Osteoblast (primary cell): Measurements from ENCODE around the gene ZNF554. TPM values are rescaled to one million over a fixed set of nuclear protein-coding genes. Genes with fewer than 3 reads are reported as not detected.

Experiments used
- DNase-seq: peaks from one replicate; pipeline ENCODE4 v3.0.0; 2011; ENCODE audit warnings: low spot score, mixed read lengths; ENCODE audit not compliant: insufficient read length; ENCODE audit errors: missing footprints
- H2AFZ ChIP-seq: 2 replicates; pipeline ENCODE4 v1.6.0; 2011; ENCODE audit warnings: mild to moderate bottlenecking, low read length
- H3K27ac ChIP-seq: 2 replicates; pipeline ENCODE4 v1.5.1; 2011; ENCODE audit warnings: mild to moderate bottlenecking, low read depth, low read length, moderate library complexity
- H3K27me3 ChIP-seq: 2 replicates; pipeline ENCODE4 v1.6.0; 2012; ENCODE audit warnings: mild to moderate bottlenecking, control low read depth, inconsistent platforms, low read length, moderate library complexity; ENCODE audit not compliant: insufficient read depth
- H3K36me3 ChIP-seq: 2 replicates; pipeline ENCODE4 v1.5.1; 2011; ENCODE audit warnings: mild to moderate bottlenecking, low read length, control low read depth, moderate library complexity; ENCODE audit not compliant: insufficient read depth
- H3K4me1 ChIP-seq: 2 replicates; pipeline ENCODE4 v1.5.1; 2011; ENCODE audit warnings: mild to moderate bottlenecking, low read length, control low read depth, moderate library complexity; ENCODE audit not compliant: insufficient read depth
- H3K4me2 ChIP-seq: 2 replicates; pipeline ENCODE4 v1.6.0; 2011; ENCODE audit warnings: mild to moderate bottlenecking, low read length; ENCODE audit not compliant: insufficient read depth
- H3K4me3 ChIP-seq: fragments of 200-600 bp; sonication (generic); 3 replicates; pipeline ENCODE4 v1.5.1; 2012; ENCODE audit warnings: mild to moderate bottlenecking, low read length, inconsistent platforms; ENCODE audit not compliant: insufficient read depth
- H3K79me2 ChIP-seq: 2 replicates; pipeline ENCODE4 v1.6.0; 2012; ENCODE audit warnings: mild to moderate bottlenecking, low read length, control low read depth, inconsistent platforms; ENCODE audit not compliant: insufficient read depth
- H3K9me3 ChIP-seq: 2 replicates; pipeline ENCODE4 v1.5.1; 2011; ENCODE audit warnings: low read depth, low read length, control low read depth
- H4K20me1 ChIP-seq: 2 replicates; pipeline ENCODE4 v1.6.0; 2012; ENCODE audit warnings: mild to moderate bottlenecking, low read length, control low read depth; ENCODE audit not compliant: insufficient read depth
- total RNA-seq: library from RNA; depleted of rRNA; stranded (reverse); fragments of >200 nt; gene quantifications from 2 replicates; pipeline ENCODE4 v1.2.3, GENCODE V29; 2012
- TF ChIP-seq, protein P1 (sequence below): IDR thresholded peaks from 2 replicates; pipeline ENCODE4 v1.5.1; 2011; ENCODE audit warnings: mild to moderate bottlenecking, low read depth, low read length, moderate library complexity; ENCODE audit errors: extremely low read depth

Gene ZNF554
- total RNA-seq, 1 donor = 5.8 TPM

DNA sequence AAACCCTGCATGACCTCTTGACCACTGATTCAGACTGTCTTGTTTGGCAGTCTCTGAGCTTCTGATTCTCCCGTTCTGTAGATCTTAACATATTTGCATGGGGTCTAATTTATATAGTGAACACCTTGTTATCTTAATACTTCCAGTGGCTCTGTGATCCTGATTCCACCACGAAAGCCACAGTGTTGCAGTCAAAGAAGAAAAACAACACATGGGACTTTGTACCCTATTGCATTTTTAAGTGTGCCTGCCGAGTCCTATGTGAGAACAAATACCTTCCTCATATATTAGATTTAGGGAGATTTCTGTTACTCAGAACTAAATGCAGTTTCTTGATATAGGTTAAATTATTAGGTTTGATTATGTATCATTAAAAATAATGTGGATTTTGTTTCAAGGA is 35.2 kb downstream of the ZNF554 start:
- Histone ChIP-seq H3K4me1 (no peaks in the 10 kb centered on the region), H3K4me2 (no peak overlapping the region), H3K27me3 (no peaks in the 10 kb centered on the region), H3K27ac (no peak overlapping the region), H3K79me2 (peaks cover 4% of the 10 kb centered on the region), H2AFZ (no peak overlapping the region), H3K4me3 (no peak overlapping the region), H3K9me3 (peaks cover 58% of the 10 kb centered on the region), H4K20me1 (no peaks in the 10 kb centered on the region), H3K36me3 (peaks cover 38% of the 10 kb centered on the region)
- TF ChIP-seq, protein P1, sequence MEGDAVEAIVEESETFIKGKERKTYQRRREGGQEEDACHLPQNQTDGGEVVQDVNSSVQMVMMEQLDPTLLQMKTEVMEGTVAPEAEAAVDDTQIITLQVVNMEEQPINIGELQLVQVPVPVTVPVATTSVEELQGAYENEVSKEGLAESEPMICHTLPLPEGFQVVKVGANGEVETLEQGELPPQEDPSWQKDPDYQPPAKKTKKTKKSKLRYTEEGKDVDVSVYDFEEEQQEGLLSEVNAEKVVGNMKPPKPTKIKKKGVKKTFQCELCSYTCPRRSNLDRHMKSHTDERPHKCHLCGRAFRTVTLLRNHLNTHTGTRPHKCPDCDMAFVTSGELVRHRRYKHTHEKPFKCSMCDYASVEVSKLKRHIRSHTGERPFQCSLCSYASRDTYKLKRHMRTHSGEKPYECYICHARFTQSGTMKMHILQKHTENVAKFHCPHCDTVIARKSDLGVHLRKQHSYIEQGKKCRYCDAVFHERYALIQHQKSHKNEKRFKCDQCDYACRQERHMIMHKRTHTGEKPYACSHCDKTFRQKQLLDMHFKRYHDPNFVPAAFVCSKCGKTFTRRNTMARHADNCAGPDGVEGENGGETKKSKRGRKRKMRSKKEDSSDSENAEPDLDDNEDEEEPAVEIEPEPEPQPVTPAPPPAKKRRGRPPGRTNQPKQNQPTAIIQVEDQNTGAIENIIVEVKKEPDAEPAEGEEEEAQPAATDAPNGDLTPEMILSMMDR = no peak
- no peak for DNase-seq

DNA sequence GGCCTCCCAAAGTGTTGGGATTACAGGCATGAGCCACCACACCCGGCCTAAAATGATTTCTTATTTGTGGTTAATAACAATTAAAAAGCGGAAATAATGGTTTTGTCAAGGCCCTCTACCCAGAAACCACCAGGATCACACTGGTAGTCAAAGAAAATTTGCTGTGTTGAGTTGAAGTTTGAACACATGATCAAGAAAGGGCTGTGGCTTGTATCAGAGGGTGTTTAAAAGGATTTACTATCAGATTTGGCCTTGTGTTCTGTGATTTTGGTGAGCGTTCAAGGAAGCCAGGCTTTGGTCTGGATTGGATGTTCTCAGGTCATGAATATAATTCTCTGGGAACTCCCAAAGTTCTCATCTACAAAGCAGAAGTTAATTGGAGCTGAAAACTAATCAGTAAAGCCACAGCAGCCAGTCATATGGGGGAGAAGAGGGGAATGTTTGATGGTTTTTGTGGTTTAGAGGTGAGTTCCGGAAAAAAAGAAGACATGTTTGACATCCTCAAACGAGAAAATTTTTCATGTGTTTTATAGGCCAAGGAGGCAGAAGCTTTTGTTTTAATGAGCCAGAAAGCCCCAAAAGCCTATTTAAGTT is 36.9 kb downstream of the ZNF554 start:
- Histone ChIP-seq H3K27ac (no peak overlapping the region), H3K36me3 (peaks cover 28% of the 10 kb centered on the region), H3K9me3 (peaks cover 57% of the 10 kb centered on the region), H3K4me1 (no peaks in the 10 kb centered on the region), H3K4me2 (no peak overlapping the region), H4K20me1 (no peaks in the 10 kb centered on the region), H2AFZ (no peak overlapping the region), H3K27me3 (no peaks in the 10 kb centered on the region), H3K4me3 (no peak overlapping the region), H3K79me2 (no peaks in the 10 kb centered on the region)
- TF ChIP-seq, protein P1 = no peak
- no peak for DNase-seq

DNA sequence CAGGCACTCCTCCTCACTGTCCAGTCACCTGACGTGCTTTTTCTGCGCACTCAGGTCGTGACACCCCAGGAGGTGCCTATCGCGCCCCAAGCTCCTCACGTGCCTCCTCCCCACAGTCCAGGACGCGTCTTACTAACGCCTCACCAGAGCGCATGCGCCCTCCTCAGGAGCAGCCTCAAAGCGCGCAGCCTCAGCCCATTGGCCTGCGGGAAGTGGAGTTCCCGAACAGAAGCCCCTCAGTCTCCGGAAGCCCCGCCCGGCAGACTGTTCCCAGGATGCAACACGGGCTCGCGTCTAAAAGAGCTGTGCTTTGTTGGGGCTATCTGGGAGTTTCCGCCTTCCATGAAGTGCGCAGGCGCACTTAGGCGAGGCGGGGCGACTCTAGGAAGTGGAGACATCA is 39.2 kb downstream of the ZNF554 start:
- H3K36me3 ChIP-seq = peaks cover 6% of the 10 kb centered on the region
- TF ChIP-seq, protein P1 = no peak
- H2AFZ ChIP-seq = no peak overlapping the region
- H3K27me3 ChIP-seq = no peaks in the 10 kb centered on the region
- H3K4me3 ChIP-seq = no peak overlapping the region
- DNase-seq = no peak
- H3K79me2 ChIP-seq = no peaks in the 10 kb centered on the region
- peaks cover 36% of the 10 kb centered on the region for H3K9me3 ChIP-seq
- H3K4me2 ChIP-seq = no peak overlapping the region
- H3K4me1 ChIP-seq = no peaks in the 10 kb centered on the region
- H3K27ac ChIP-seq = no peak overlapping the region
- no peaks in the 10 kb centered on the region for H4K20me1 ChIP-seq

DNA sequence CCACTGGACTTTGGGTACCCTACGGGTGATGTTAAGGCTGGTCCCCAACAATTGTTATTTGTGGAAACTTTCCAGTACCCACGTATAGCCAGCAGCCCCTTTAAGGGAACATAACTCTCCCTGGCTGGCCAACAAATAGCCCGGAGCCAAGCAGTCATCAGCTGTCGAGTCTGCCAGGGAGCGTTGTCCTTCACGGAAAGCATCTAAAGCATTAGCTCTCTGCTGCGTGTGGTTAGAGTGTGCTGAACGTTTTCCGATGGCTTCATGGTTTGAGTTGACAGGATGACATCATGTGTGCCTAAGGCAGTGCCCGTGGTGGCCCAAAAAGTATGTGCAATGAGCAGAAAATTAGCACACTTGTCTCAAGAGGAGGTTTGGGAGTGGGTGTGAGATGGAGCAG is 44.1 kb downstream of the ZNF554 start:
- Histone ChIP-seq H3K4me1 (no peaks in the 10 kb centered on the region), H3K4me3 (no peak overlapping the region), H3K27ac (no peak overlapping the region), H3K9me3 (peaks cover 11% of the 10 kb centered on the region), H4K20me1 (no peaks in the 10 kb centered on the region), H3K79me2 (no peaks in the 10 kb centered on the region), H3K36me3 (no peaks in the 10 kb centered on the region), H3K27me3 (no peaks in the 10 kb centered on the region), H3K4me2 (no peak overlapping the region), H2AFZ (no peak overlapping the region)
- peak; percentile 15 for DNase-seq
- TF ChIP-seq, protein P1 = no peak
